Left lung (tissue), 10 donors: ENCODE data around the gene SND1. TPM values are rescaled to one million over a fixed set of nuclear protein-coding genes. Genes with fewer than 3 reads are reported as not detected.

Experiments
- ATAC-seq: fragments of 200-7000 bp; cut with Tn5 transposase; one replicate; pipeline ENCODE4 v1.9.1; 2020; ENCODE audit warnings: moderate library complexity
- DNase-seq, 4 donors: peaks; one replicate each; pipeline ENCODE4 v3.0.0-alpha.2; 2013 to 2020
- H3K27ac ChIP-seq, 2 donors: fragments of 200-600 bp; sonication (generic) in 1 of 2; one replicate each; pipeline versions ENCODE4 v1.5.0 to v1.8.0; 2020 to 2021
- H3K27me3 ChIP-seq, 2 donors: fragments of 200-600 bp; sonication (generic) in 1 of 2; one replicate each; pipeline versions ENCODE4 v1.5.0 to v1.8.0; 2020 to 2021
- H3K36me3 ChIP-seq, 2 donors: fragments of 200-600 bp; sonication (generic) in 1 of 2; one replicate each; pipeline versions ENCODE4 v1.5.0 to v1.8.0; 2020 to 2021
- H3K4me1 ChIP-seq, 2 donors: fragments of 200-600 bp; one replicate each; pipeline ENCODE4 v1.8.0; 2021
- H3K4me3 ChIP-seq, 2 donors: fragments of 200-600 bp; sonication (generic) in 1 of 2; one replicate each; pipeline versions ENCODE4 v1.5.0 to v1.8.0; 2020 to 2021; ENCODE audit warnings: mild to moderate bottlenecking in 1 of 2
- H3K9me3 ChIP-seq, 2 donors: fragments of 200-600 bp; sonication (generic) in 1 of 2; one replicate each; pipeline versions ENCODE4 v1.5.0 to v1.8.0; 2020 to 2021
- intact Hi-C, 2 donors: fragments of 100-400 bp; cut with DNase I; formaldehyde crosslinking; loops; one replicate each; pipeline versions ENCODE4 v1.11.2 to v1.14.2; 2022
- polyA plus RNA-seq, 6 donors: library from polyadenylated mRNA; unstranded; fragments of 120-200 nt; gene quantifications; one replicate each; pipeline ENCODE4 v1.2.1, GENCODE V29; 2013; ENCODE audit not compliant: insufficient read length in 6 of 6
- total RNA-seq, 2 donors: library from RNA; stranded (reverse); fragmentation: NEBNext Ultra II Directional; extraction: Animal tissue kit (Norgen Biotek cat#: 25700); gene quantifications; one replicate each; pipeline ENCODE4 v1.2.1, GENCODE V29; 2021
- TF ChIP-seq, protein P1 (sequence below), 2 donors: fragments of 200-600 bp; sonication (generic) in 1 of 2; IDR thresholded peaks; one replicate each; pipeline versions ENCODE4 v1.5.0 to v1.8.0; 2021; ENCODE audit warnings: antibody characterized with exemption in 2 of 2
- donor health status: DM: no; HTN: yes; CAD: no.
- donor health status: DM: no; HTN: no; CAD: no.

SND1 gene
- total and polyA plus RNA-seq, 8 donors, result 141 to 229 (median 156) TPM

DNA sequence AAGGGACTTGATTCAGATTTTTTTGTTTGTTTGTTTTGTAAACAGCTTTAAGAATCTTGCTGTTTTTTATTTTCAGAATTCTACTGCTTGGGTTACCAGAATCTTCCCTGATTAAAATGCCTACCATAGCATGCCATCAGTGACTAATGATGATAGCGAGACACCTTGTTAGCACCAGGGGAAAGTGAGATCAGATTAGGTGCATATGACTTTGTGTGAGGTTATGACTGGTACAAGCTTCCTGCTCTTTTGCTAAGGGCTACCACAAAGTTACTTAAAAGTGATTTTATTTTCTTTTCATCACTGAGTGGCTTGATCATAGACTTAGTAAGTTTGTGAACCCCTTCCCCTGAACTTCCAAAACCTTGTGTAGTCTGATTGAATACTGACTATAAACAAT, 93.5 kb downstream of the SND1 start:
- H3K9me3 ChIP-seq, result no peaks in the 10 kb centered on the region
- peaks cover 0 to 3% of the 10 kb centered on the region in 2 donors for H3K4me1 ChIP-seq
- H3K4me3 ChIP-seq, result no peak overlapping the region
- no peaks in the 10 kb centered on the region for H3K27me3 ChIP-seq
- no peaks in the 10 kb centered on the region for H3K36me3 ChIP-seq
- TF ChIP-seq, protein P1, sequence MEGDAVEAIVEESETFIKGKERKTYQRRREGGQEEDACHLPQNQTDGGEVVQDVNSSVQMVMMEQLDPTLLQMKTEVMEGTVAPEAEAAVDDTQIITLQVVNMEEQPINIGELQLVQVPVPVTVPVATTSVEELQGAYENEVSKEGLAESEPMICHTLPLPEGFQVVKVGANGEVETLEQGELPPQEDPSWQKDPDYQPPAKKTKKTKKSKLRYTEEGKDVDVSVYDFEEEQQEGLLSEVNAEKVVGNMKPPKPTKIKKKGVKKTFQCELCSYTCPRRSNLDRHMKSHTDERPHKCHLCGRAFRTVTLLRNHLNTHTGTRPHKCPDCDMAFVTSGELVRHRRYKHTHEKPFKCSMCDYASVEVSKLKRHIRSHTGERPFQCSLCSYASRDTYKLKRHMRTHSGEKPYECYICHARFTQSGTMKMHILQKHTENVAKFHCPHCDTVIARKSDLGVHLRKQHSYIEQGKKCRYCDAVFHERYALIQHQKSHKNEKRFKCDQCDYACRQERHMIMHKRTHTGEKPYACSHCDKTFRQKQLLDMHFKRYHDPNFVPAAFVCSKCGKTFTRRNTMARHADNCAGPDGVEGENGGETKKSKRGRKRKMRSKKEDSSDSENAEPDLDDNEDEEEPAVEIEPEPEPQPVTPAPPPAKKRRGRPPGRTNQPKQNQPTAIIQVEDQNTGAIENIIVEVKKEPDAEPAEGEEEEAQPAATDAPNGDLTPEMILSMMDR (IDR thresholded peaks at IDR 0.05), result no peak
- DNase-seq (no peak), ATAC-seq (no peak)
- no peak overlapping the region for H3K27ac ChIP-seq
- intact Hi-C loops, result no loop called here

DNA sequence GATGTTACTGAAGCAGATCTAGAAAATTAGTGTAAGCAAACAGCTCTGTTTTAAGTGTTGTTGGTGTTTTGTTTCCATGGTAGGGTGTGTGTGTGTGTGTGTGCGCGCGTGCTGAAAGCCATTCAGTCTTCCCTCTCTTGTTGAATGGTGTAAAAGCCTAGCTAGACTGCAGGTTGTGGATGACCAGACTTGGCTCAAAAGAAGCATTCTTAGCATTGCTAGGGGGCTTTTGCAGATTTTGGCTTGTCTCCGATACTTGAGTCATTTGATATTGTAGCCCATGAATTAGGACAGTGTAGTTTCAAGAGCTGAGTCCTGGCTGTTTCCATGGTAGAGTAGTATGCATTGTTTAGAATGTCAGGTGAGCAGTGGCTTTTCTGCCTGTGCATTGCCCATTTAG, 99.1 kb downstream of the SND1 start:
- TF ChIP-seq, protein P1 (IDR thresholded peaks at IDR 0.05), result no peak
- no peak overlapping the region for H3K4me3 ChIP-seq
- H3K4me1 ChIP-seq, result peaks cover 0 to 11% of the 10 kb centered on the region in 2 donors
- no peaks in the 10 kb centered on the region for H3K27me3 ChIP-seq
- intact Hi-C loops, result no loop called here
- H3K9me3 ChIP-seq, result no peaks in the 10 kb centered on the region
- no peaks in the 10 kb centered on the region for H3K36me3 ChIP-seq
- ATAC-seq, result peak; percentile 57
- peak in 1 of 4 donors; percentile 8 for DNase-seq
- no peak overlapping the region for H3K27ac ChIP-seq

DNA sequence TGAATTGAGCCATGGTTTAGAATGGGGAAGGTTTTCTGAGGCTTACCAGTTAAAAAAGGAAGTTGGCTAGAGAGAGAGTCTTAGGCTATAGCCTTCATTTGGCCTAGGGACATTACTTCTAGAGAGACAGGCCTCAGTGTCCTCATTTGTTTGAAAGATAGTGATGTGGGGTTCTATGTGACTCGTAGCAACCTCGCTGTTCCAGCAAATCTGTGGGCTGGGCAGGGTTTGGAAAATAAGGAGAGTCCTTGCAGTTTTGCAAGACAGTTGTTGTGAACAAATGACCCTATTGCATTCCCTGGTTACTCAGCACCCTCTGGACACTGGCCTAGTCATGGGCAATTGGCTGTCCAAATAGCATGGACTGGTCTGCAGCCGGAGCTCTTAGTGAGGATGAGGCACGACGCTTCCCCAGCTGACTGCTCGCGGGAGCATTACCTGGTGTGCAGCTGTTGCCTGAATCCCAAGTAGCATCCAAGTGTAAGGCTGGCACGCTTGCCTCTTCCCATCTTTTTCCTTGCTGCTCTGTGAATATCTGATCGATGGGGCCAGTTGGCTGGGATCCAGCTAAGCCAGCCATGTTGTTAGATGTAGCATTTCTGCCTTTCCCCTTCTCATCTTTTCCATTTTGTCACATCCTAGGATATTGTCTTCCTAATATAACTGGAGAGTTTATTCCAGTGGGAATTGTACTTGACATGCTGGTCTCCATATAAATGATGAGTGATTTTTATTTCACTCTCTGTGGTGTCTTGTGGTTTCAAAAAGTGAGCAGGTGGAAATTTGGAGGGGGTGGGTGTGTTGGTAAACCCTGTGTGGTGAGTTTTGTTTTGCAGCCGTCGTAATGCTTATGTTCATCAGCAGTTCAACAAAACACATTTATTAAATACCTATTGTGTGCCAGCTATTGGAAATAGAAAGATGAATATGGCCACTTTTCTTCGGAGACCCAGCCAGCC, 99.8 kb downstream of the SND1 start:
- Histone ChIP-seq H3K4me3 (no peak overlapping the region), H3K36me3 (no peaks in the 10 kb centered on the region), H3K9me3 (no peaks in the 10 kb centered on the region), H3K27me3 (no peaks in the 10 kb centered on the region), H3K27ac (no peak overlapping the region), H3K4me1 (peaks cover 0 to 11% of the 10 kb centered on the region in 2 donors)
- DNase-seq, result peak in 1 of 4 donors; percentile 39
- peak; percentile 27 for ATAC-seq
- intact Hi-C loops, result no loop called here
- TF ChIP-seq, protein P1 (IDR thresholded peaks at IDR 0.05), result no peak

DNA sequence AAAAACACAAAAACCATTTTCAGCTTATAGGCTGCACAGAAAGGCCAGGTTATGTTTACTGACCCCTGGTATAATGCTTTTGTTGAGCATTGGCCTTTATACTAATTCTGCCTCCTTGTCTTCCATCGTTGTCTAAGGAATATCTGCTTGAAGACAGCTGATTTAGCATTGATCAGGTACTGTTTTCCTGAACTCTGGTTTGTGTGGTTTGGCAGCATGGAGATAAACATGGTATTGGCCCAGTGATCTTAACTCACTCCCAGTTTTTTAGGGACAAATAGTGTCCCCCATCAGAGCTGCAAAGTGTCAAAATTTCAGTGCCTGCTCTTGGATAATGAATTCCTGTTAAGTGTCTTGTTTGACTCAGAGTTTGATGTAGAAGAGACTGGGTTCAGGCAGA, 100.8 kb downstream of the SND1 start:
- TF ChIP-seq, protein P1 (IDR thresholded peaks at IDR 0.05), result no peak
- peaks cover 0 to 11% of the 10 kb centered on the region in 2 donors for H3K4me1 ChIP-seq
- H3K27ac ChIP-seq, result no peak overlapping the region
- H3K4me3 ChIP-seq, result no peak overlapping the region
- DNase-seq (no peak), ATAC-seq (no peak)
- H3K9me3 ChIP-seq, result no peaks in the 10 kb centered on the region
- intact Hi-C loops, result no loop called here
- H3K27me3 ChIP-seq, result no peaks in the 10 kb centered on the region
- H3K36me3 ChIP-seq, result no peaks in the 10 kb centered on the region

DNA sequence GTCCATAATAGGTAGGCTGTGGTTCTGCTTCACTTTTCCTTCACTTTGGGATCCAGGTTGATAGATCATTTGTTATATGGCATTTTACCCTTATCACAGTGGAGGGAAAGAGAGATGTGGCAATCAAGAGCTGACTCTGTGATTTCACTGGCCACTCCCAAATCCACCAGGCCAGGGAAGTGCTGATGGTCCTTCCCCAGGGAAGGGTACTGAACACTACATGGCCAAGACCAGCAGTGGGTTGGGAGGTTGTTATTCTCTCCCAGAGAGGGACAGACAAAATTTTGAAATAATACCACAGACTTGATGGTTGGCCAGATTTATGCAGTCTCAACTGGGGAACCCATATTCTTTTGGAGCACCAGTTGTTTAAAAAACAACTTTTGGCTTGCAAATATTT, 102.5 kb downstream of the SND1 start:
- DNase-seq, result no peak
- H3K4me1 ChIP-seq, result peaks cover 0 to 11% of the 10 kb centered on the region in 2 donors
- no peaks in the 10 kb centered on the region for H3K9me3 ChIP-seq
- no peaks in the 10 kb centered on the region for H3K27me3 ChIP-seq
- no peak overlapping the region for H3K27ac ChIP-seq
- ATAC-seq, result no peak
- H3K4me3 ChIP-seq, result no peak overlapping the region
- intact Hi-C loops, result no loop called here
- TF ChIP-seq, protein P1 (IDR thresholded peaks at IDR 0.05), result no peak
- no peaks in the 10 kb centered on the region for H3K36me3 ChIP-seq
